Stomach (tissue), 9 donors: ENCODE results near the gene KRT74. TPM values are rescaled to one million over a fixed set of nuclear protein-coding genes. Genes with fewer than 3 reads are reported as not detected.

Experiments used
- DNase-seq, 2 donors: peaks; one replicate each; pipeline versions ENCODE4 v3.0.0 to v3.0.0-alpha.2; 2013 to 2019
- H3K27ac ChIP-seq, 5 donors: fragments of 200-600 bp in 4 of 5; sonication (generic) in 4 of 5; one replicate each; pipeline ENCODE4 v1.5.1; 2013 to 2019; ENCODE audit warnings: mild to moderate bottlenecking in 1 of 5, moderate library complexity in 1 of 5
- H3K27me3 ChIP-seq, 3 donors: fragments of 200-600 bp; sonication (generic); one replicate each; pipeline ENCODE4 v1.5.1; 2017 to 2019; ENCODE audit warnings: mixed run types in 1 of 3
- H3K36me3 ChIP-seq, 4 donors: fragments of 200-600 bp; sonication (generic); 1 replicate in 3 of 4; 2 replicates in 1 of 4; pipeline ENCODE4 v1.5.1; 2016 to 2019
- H3K4me1 ChIP-seq, 4 donors: fragments of 200-600 bp; sonication (generic); one replicate each; pipeline ENCODE4 v1.5.1; 2016 to 2019
- H3K4me3 ChIP-seq, 4 donors: fragments of 200-600 bp; sonication (generic) in 3 of 4; one replicate each; pipeline ENCODE4 v1.5.1; 2016 to 2019; ENCODE audit warnings: mild to moderate bottlenecking in 1 of 4
- H3K9me3 ChIP-seq, 4 donors: fragments of 200-600 bp; sonication (generic); one replicate each; pipeline ENCODE4 v1.5.1; 2016 to 2019
- EP300 ChIP-seq: sonication (generic); formaldehyde crosslinking; IDR thresholded peaks from one replicate; pipeline ENCODE4 v1.6.1; 2017; ENCODE audit warnings: antibody characterized with exemption
- POLR2A ChIP-seq, 4 donors: fragments of 450-650 bp; IDR thresholded peaks; one replicate each; pipeline ENCODE4 v1.6.1; 2016; ENCODE audit warnings: antibody characterized with exemption in 4 of 4, control low read depth in 2 of 4, mild to moderate bottlenecking in 1 of 4, moderate library complexity in 1 of 4
- POLR2AphosphoS5 ChIP-seq, 3 donors: sonication (generic); formaldehyde crosslinking; IDR thresholded peaks; one replicate each; pipeline ENCODE4 v1.6.1; 2016; ENCODE audit warnings: antibody characterized with exemption in 3 of 3
- WGBS, 5 donors: extraction: QIAGEN DNeasy Blood & Tissue Kit in 3 of 5; methylation state at CpG; one replicate each; pipeline versions ENCODE4 v1.1.5 to v1.1.7; 2013 to 2018; 5-methylcytosine and 5-hydroxymethylcytosine counted together
- intact Hi-C: fragments of 100-400 bp; cut with DNase I; formaldehyde crosslinking; loops from one replicate; pipeline ENCODE4 v1.15.1; 2023; ENCODE audit warnings: low total_unique reads
- polyA plus RNA-seq, 3 donors: library from polyadenylated mRNA; stranded (reverse); fragments of 200-250 nt; gene quantifications; one replicate each; pipeline ENCODE4 v1.2.3, GENCODE V29; 2013
- total RNA-seq, 5 donors: library from RNA; depleted of rRNA; stranded (reverse); fragments of >200 nt; gene quantifications; one replicate each; pipeline versions ENCODE4 v1.1.0 to v1.2.3, GENCODE V29; 2014 to 2016
- TF ChIP-seq, protein P1 (sequence below), 7 experiments: fragments of 450-650 bp in 4 of 7; fragments of 200-600 bp in 3 of 7; sonication (generic) in 3 of 7; IDR thresholded peaks; one replicate each; pipeline ENCODE4 v1.5.1; 2016 to 2019; ENCODE audit warnings: antibody characterized with exemption in 7 of 7, control low read depth in 2 of 7, mild to moderate bottlenecking in 1 of 7
- donor health status: healthy with polysubstance abuse.
- donor health status: Bipolar disorder and iron deficiency.
- donor health status: healthy.

The KRT74 gene
- total and polyA plus RNA-seq, 8 donors: 0.08 TPM; not detected in 7

DNA sequence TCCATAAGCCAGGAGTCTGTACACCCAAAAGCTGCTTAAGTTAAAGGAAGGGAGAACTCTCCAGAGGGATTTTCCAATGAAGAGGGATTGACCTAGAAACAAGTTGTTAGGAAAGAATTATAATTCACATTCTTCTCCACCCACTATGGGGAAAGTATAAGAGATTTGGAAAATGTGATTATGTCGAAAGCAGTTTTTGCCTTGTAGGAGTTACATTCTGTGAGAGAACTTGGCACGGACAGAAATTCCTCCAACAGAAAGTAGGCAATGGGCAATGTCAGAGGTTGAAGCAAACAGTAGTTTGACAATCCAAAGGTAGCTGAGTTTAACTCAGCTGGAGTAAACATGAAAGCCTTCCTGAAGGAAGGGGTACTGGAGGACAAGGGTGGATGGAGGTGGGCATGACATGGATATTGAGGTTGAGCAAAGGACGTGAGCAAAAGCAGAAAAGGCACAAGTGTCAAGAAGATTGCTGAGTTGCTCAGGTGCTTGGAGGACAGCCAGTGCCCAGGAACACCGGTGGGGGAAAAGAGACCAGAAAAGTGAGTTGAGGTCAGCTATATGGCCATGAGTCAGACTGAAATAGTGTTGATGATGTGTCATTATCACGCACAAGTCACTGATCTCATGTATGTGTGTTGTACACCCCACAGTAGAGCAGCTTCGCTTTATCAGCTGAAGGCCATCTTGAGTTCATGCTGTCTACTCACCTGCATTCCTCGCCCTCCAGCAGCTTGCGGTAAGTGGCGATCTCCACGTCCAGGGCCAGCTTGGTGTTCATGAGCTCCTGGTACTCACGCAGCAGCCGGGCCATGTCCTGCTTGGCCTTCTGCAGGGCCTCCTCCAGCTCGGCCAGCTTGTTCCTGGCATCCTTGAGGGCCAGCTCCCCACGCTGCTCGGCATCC is 57.5 kb downstream of the KRT74 start:
- 78 to 82% (median 81%) methylated on average over 15 of the region's 15 CpGs for WGBS, 5 donors
- H3K36me3 ChIP-seq: no peaks in the 10 kb centered on the region
- peak in 1 of 2 donors; percentile 28 for DNase-seq
- H3K27me3 ChIP-seq: peaks cover 0 to 16% (median 0%) of the 10 kb centered on the region in 3 donors
- no peak overlapping the region for H3K27ac ChIP-seq
- intact Hi-C loops: no loop called here
- H3K9me3 ChIP-seq: peaks cover 0 to 3% (median 0%) of the 10 kb centered on the region in 4 donors
- H3K4me1 ChIP-seq: peaks cover 0 to 16% (median under 1%) of the 10 kb centered on the region in 4 donors
- H3K4me3 ChIP-seq: no peak overlapping the region
- no peak for TF ChIP-seq POLR2AphosphoS5 (IDR thresholded peaks at IDR 0.05)
- no peak for TF ChIP-seq POLR2A (IDR thresholded peaks at IDR 0.05)
- TF ChIP-seq, protein P1, sequence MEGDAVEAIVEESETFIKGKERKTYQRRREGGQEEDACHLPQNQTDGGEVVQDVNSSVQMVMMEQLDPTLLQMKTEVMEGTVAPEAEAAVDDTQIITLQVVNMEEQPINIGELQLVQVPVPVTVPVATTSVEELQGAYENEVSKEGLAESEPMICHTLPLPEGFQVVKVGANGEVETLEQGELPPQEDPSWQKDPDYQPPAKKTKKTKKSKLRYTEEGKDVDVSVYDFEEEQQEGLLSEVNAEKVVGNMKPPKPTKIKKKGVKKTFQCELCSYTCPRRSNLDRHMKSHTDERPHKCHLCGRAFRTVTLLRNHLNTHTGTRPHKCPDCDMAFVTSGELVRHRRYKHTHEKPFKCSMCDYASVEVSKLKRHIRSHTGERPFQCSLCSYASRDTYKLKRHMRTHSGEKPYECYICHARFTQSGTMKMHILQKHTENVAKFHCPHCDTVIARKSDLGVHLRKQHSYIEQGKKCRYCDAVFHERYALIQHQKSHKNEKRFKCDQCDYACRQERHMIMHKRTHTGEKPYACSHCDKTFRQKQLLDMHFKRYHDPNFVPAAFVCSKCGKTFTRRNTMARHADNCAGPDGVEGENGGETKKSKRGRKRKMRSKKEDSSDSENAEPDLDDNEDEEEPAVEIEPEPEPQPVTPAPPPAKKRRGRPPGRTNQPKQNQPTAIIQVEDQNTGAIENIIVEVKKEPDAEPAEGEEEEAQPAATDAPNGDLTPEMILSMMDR (IDR thresholded peaks at IDR 0.05): no peak
- TF ChIP-seq EP300: no peak

Other genes starting within 250 kb of the KRT74 start
- not detected for gene KRT85, start 206.4 kb downstream of the KRT74 start, total RNA-seq
- gene KRT85, start 206.4 kb downstream of the KRT74 start, polyA plus RNA-seq: not detected
- gene KRT84, start 188.2 kb downstream of the KRT74 start, total RNA-seq: not detected
- not detected for gene KRT84, start 188.2 kb downstream of the KRT74 start, polyA plus RNA-seq
- gene KRT82, start 167.5 kb downstream of the KRT74 start, total RNA-seq: not detected
- not detected for gene KRT82, start 167.5 kb downstream of the KRT74 start, polyA plus RNA-seq
- gene KRT75, start 139.5 kb downstream of the KRT74 start, total RNA-seq: not detected
- gene KRT75, start 139.5 kb downstream of the KRT74 start, polyA plus RNA-seq: not detected
- under 1 TPM in 1 of 5 donors, not detected in 4; 0.55 TPM for gene KRT6B, start 121.7 kb downstream of the KRT74 start, total RNA-seq
- 1 to 10 TPM in 1 of 3 donors, under 1 TPM in 1, not detected in 1; 0.46 to 9.2 TPM for gene KRT6B, start 121.7 kb downstream of the KRT74 start, polyA plus RNA-seq
- gene KRT6C, start 100.0 kb downstream of the KRT74 start, total RNA-seq: under 1 TPM in 1 of 5 donors, not detected in 4; 0.43 TPM
- 10 to 100 TPM in 1 of 3 donors, under 1 TPM in 1, not detected in 1; 0.31 to 12.4 TPM for gene KRT6C, start 100.0 kb downstream of the KRT74 start, polyA plus RNA-seq
- 10 to 100 TPM in 3 of 5 donors, under 1 TPM in 1, not detected in 1; 0.89 to 83.3 (median 34.3) TPM for gene KRT6A, start 80.6 kb downstream of the KRT74 start, total RNA-seq
- gene KRT6A, start 80.6 kb downstream of the KRT74 start, polyA plus RNA-seq: 100 to 1,000 TPM in 1 of 3 donors, 1 to 10 TPM in 2; 1.5 to 260 (median 9.8) TPM
- 1 to 10 TPM in 1 of 5 donors, under 1 TPM in 1, not detected in 3; 0.89 to 9.0 TPM for gene KRT5, start 53.4 kb downstream of the KRT74 start, total RNA-seq
- 1,000 to 10,000 TPM in 1 of 3 donors, 10 to 100 TPM in 1, not detected in 1; 10.2 to 2,165 TPM for gene KRT5, start 53.4 kb downstream of the KRT74 start, polyA plus RNA-seq
- not detected for gene KRT71, start 20.7 kb downstream of the KRT74 start, total RNA-seq
- not detected for gene KRT71, start 20.7 kb downstream of the KRT74 start, polyA plus RNA-seq
- gene KRT72, start 27.6 kb upstream of the KRT74 start, total RNA-seq: not detected
- gene KRT72, start 27.6 kb upstream of the KRT74 start, polyA plus RNA-seq: not detected
- gene KRT73, start 44.7 kb upstream of the KRT74 start, total RNA-seq: not detected
- not detected for gene KRT73, start 44.7 kb upstream of the KRT74 start, polyA plus RNA-seq
- not detected for gene KRT2, start 78.4 kb upstream of the KRT74 start, total RNA-seq
- gene KRT2, start 78.4 kb upstream of the KRT74 start, polyA plus RNA-seq: not detected
- 10 to 100 TPM in 1 of 5 donors, 1 to 10 TPM in 1, under 1 TPM in 1, not detected in 2; 0.37 to 27.8 (median 7.6) TPM for gene KRT1, start 106.6 kb upstream of the KRT74 start, total RNA-seq
- gene KRT1, start 106.6 kb upstream of the KRT74 start, polyA plus RNA-seq: not detected
- not detected for gene KRT77, start 129.7 kb upstream of the KRT74 start, total RNA-seq
- under 1 TPM in 1 of 3 donors, not detected in 2; 0.03 TPM for gene KRT77, start 129.7 kb upstream of the KRT74 start, polyA plus RNA-seq
- not detected for gene KRT76, start 203.5 kb upstream of the KRT74 start, total RNA-seq
- not detected for gene KRT76, start 203.5 kb upstream of the KRT74 start, polyA plus RNA-seq
- gene KRT3, start 222.3 kb upstream of the KRT74 start, total RNA-seq: not detected
- gene KRT3, start 222.3 kb upstream of the KRT74 start, polyA plus RNA-seq: under 1 TPM in 1 of 3 donors, not detected in 2; 0.53 TPM
- gene KRT4, start 240.3 kb upstream of the KRT74 start, total RNA-seq: 1 to 10 TPM in 2 of 5 donors, not detected in 3; 5.1 to 8.0 TPM
- 1,000 to 10,000 TPM in 1 of 3 donors, 10 to 100 TPM in 1, not detected in 1; 14.4 to 2,693 TPM for gene KRT4, start 240.3 kb upstream of the KRT74 start, polyA plus RNA-seq